ENCODE data around the gene TRDMT1.
A peak's percentile ranks its signal among the peaks of the same experiment; 100 is the strongest.
"Not testable (repeated sequence)": the region's sequence is repeated elsewhere in the genome, so short reads cannot be mapped to it uniquely, and the experiment has no call there.

The TRDMT1 gene

DNA sequence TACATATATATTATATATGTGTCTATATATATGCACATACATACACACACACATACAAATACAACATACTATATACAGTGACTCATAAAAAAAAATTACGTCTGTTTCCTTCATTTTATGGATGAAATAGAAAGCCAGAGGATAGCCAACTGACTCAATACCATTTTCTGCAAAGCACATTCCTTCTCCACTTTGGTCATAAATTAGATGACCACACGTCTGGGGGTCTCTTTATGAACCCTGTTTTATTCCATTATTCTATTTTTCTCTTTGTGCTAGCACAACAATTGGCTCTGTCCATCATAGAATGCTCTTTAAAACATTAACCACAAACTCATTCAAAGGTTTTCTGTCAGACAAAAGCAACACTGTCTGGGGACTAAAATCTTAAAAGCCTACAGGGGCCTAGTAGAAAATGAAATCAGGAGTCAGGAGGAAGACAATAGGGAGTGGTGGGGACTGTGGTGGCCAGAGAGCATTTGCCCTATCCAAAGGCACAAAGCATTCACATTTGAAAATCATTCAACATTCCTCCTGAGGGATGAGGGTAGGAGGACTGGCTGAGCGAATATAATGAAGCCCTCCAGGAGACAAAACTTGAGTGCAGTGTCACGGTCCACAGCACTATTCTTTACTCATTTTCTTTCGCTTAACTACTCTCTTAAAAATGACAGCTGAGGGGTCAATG is 76.1 kb downstream of the TRDMT1 start:
- no peak for DNase-seq

DNA sequence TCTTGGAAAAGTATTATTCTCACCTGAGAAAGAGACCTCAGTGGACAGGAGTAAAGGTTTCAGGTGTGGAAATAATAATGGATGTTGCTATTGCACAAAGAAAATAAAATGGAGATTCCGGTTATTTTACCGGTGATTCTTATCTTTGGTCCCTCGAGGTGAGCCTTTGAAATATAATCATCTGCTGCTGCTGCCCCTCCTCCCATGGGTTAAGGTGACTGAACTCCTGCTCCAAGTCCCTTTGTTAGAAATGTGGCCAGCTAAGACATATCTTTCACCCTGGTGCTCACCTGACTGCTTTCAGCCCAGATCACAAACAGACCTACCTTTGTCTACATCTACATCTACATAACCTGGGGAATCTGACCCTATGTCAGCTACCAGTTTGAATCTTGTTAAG is 77.5 kb downstream of the TRDMT1 start:
- DNase-seq = no peak

DNA sequence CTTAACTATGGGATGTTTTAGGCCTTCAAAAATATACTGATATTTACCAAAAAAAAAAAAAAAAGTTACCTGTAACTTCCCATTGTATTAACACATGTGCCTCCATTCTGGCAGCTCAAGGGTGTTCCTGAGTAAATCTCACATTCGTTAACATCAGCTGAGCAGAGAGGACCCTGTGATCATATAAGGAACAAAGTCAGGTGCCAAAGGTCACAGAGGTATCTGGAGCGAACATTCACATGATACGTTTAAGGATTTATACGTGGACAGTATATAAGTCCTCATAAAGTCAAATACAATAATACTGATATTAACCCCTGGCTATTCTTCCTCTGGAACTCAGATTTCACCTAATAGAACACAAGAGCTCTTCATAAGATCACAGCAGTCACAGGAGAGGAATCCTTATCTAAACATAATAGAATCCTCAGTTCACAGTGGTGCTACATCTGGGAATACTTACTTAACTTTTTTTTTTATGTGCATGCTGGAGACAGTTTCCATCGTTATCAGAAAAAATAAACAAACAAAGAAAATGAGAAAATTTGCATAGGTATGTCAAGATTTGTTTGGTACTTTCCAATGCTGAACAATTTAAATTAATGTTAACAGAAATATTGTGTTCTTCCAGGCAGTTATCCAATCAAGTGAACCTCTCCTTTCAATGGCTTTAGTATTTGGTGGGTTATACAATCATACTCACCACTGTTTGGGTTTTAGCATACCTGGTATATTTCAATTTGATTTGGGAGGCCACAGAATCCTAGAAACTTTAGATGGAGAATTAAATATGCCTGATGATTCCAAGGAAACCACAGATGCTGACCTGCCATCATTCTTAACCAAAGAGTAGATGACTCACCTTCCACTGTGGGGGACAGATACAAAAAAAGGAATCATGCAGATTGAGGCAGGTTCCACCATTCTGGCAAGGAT is 78.5 kb downstream of the TRDMT1 start:
- no peak for DNase-seq

DNA sequence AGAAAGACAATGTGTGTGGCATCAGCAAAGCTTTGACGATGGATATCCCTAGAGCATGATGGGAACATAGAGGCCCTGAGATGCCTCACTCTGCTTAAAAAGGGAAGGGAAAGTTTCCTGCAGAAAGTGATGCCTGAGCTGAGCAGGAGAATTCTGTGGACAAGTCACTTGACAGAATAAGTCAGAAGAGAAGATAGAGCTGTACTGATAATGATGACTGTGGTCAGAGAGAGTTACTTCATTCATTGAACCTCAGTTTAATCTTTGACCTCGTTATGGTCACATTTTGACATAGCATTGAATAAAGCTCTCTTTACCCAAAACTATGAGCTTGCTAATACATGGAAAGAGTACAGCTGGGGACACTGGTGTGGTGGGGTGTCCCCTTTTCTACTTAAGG is 79.4 kb downstream of the TRDMT1 start:
- no peak for DNase-seq

DNA sequence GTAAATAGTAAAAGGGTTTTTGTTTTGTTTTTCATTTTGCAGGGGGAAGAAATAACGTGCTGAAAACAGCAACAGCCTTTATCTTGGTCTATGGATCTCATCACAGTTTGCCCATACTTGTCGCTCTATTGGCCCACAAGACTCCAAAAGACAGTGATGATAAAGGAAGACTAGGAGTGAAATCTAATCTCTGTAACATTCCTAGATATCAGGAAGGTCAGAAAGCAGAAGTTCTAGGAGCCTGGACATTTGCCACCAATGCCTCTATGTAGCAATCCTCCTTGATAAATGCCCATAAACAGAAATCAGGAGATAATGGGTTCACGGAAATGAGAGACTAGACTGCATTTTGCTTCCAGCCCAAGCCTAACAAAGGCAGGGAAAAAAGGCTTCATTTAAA is 80.8 kb downstream of the TRDMT1 start:
- DNase-seq = no peak

DNA sequence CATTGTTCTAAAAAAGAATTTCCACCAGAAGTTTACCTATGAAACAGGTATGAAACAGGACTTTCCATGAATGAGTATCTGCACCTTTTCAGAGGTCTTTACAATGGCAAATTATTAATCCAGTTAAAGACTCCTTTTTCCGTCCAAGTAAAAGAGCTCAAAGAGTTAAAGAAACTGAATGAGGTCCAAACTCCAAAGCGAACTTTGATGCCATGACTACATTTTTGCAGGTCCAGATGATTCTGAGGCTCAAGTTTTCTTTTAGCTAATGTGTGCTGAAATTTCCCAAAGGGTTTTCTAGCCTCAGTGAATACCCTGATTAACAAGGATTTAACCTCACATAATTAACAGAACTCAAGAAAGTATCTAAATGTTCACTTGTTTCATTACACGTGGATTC is 81.6 kb downstream of the TRDMT1 start:
- DNase-seq = no peak

DNA sequence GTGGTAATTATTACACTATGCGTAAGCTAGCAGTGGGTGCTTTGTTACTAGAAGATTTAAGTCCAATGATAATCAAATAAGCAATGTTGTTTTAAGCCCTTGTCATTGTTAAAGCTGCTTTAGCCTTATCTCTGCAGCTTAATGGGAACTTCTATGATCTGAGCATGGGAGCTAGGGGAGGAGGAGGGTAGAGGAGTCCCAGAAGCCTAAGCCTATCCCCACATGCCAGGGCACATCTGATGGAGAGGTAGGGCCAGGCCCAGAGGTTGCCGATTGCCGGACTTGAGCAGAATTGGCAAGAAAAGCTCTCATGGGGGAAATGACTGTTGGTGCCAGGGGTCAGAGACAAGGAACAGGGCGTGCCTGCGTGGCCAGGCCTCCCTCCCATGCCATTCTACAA is 85.3 kb downstream of the TRDMT1 start:
- DNase-seq = no peak

DNA sequence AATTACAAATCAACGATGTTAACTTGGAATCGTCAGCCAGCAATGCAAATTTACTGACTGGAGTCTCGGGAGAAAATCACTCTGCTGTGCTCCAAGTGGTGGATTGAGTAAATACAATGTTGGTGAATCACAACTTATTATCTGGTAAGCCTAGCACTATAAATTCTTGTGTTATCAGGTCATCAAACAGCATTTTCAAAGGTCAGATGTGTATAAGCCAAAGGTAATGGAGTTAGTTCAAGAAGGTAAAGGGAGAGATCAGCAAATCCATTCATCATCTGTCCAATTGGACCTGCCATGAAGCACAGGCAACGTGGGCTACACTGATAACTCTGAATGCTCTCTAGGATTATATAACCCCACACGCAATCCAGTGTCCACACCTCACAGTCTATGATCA is 85.8 kb downstream of the TRDMT1 start:
- no peak for DNase-seq

DNA sequence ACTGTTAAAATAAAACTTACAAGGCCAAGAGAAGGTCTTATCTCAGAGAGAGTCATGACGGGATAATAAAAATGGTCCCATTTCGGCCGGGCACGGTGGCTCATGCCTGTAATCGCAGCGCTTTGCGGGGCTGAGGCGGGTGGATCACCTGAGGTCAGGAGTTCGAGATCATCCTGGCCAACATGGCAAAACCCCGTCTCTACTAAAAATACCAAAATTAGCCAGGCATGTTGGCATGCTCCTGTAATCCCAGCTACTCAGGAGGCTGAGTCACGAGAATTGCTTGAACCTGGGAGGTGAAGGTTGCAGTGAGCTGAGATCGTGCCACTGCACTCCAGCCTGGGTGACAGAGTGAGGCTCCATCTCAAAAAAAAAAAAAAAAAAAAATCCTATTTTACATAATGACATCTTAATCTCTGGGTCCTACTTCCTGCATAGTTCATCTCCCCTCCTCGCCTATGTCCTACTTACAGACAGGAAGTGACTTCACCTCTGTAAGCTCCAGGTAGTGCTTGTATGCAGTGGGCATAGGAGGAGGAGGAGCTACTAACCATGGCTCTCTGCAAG is 86.5 kb downstream of the TRDMT1 start:
- DNase-seq = not testable (repeated sequence)

DNA sequence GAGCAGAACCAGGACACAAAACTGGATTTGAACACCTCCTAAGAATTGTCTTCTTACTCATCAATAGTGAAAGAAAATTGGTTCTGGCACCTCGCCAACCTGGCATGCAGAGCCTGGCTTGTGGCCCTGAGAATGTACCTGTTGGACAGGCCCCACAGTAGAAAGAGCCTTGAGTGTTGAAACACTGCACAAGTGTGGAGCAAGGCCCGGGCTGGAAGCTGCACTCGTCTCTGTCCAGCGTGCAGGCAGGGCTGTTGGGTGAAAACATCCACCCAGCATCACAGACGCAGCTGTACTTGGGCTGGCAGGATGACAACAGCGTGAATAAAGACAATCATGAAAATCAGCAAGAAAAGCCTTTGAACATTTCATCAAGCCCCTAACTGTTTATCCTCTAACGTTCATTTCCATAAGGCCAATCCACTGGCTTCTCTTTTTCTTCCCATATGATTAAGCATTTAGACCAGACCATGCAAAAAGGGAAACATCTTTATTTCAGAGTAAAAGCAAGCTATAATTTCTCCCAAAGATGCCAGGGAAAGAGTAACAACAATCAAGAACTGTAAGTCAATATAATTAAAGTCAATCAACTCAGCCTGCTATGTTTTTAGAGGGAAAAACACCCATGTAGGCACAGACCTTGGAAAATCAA is 87.5 kb downstream of the TRDMT1 start:
- peak; percentile 0 for DNase-seq

DNA sequence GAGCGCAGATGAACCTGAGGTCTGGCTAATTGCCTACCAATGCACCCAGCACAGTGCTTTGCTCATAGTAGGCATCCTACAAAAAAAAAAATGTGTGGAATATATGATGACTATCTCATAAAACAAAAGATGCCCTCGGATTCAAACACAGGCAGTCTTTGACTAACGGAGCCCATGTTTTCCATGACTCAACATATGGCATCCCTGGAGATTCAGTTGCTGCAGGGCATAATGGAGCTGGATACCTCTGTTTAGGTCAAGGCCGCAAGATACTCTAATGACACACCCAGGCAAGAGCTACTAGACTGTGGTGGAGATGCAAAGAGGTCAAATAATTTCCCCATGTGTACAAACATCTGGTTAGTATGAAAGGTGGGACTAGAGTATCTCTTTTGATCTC is 88.1 kb downstream of the TRDMT1 start:
- DNase-seq = no peak

DNA sequence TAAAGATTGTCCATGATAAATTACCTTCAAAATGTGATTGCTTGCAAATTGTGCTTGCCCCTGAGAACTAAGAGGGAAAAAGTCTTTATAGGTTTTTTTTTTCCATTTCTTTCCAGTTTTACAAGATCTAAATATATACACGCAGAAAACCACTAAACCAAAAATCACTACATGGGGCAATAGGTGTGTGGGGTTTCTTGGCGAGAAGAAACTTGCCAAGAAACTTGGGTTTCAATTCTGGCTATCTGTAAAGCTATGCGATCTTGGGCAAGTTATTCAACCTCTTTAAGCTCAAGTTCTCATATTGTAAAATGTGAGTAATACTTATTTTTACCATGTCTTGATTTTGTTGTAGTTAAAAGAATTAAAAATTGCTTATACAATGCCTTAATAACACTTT is 88.9 kb downstream of the TRDMT1 start:
- DNase-seq = no peak

DNA sequence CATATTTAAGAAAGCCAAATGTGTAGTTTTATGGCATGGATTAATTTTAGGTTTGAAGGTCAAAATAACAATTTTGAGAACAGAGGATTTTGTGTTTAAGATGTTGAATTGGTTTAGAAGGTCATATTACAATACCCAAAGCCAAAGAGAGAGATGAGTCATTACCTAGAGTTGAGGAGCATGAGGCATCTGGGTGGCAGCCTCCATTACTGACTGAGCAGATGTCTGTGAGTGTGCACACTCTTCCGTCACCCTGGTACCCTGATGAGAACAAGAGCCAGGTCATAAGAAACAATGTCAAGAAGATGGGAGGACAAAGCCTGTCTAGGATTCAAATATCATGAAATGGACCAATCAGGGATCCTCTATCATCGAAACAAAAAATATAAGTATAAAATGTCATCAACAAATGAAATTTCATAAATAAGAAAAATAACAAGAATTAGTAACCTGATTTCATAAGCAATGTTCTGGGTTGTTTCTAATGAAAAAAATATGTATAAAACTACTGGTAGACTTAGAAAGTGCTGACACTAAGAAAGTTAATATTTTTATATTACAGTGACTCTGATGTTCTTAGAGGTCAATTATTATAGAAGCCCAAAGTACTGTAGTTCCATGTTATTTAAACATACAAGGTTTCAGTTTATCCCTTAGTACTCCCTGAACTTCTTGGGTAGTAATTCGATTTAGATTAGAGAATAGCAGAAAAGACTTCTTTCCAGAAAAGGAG is 91.8 kb downstream of the TRDMT1 start:
- DNase-seq = no peak

DNA sequence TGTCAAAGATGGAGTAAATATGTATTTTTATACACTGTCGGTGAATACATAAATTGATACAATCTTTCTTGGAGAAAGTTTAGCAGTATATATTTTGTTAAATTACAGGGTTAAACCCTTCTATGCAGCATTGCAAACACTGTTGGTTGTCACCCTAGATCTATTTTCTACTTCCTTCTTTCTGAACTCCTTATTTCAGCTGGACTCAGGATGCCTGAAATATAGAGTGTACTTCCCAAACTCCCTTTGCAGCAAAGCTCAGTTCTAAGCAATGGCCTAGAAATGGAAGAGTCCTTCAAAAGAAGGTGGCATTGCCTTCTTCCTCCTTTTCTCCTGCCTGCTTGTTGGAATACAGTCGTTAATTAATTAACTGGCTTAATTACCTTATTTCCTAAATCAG is 92.4 kb downstream of the TRDMT1 start:
- no peak for DNase-seq

DNA sequence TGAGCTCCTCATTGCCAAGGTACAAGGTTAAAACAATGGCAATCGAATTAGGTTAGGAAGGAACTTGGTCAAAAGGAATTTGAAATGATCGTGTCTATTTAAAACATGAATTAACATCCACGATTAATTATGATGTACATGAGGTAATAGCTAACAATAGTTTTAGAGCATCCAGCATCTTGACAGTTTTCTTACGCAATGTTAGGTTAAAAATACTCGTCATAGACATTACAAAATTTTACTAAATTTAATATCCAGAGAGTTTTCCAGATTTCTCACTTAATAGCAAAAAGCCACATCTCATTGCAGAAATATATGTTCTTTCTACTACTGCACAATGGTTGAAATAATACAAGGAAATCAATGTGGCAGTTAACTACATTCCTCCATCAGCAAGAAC is 94.5 kb downstream of the TRDMT1 start:
- DNase-seq = no peak

DNA sequence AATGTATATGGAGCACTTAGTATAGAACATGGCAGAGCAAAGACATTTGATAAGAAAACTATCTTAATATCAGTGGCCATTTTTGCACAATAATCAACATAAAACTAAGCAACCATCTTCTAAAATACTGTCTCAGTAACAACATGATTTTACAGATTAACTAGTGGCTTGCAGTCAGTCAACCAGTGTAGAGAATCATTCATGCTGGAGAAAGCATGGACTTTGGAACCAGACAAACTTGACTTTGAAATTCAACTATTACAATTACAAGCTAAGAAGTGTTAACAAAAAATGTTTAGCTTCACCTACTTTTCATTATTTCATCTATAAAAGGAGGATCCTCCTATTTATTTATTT is 99.6 kb downstream of the TRDMT1 start:
- DNase-seq = no peak

DNA sequence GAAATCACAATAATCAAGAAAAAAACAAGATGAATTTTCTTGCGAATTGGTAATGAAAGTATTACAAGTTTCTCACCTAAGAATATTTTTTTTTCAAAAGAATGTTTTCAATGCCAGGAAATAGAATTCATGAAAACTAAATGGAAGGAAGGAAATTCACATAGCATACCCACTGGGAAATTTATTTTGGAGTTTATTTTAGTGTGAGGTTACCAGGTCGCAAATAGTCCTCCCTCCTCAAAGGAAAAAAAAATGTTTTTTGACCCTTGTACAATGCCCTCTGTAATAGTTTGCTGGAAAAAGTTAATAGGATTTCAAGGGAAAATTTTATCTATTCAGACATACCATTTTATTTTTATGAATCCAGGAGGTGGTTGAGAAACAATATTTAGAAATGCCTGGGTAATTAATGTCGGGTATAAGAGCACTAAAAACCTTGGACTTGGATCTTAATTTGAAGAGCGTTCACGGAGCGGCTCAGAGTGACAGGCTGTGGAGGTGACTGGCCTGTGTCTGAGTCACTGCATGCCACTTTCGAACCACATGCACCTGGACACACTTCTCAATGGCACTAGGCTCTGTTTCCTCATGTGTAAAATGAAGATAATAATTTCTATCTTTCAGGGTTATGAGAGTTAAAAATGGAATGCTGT is 100.1 kb downstream of the TRDMT1 start:
- no peak for DNase-seq

DNA sequence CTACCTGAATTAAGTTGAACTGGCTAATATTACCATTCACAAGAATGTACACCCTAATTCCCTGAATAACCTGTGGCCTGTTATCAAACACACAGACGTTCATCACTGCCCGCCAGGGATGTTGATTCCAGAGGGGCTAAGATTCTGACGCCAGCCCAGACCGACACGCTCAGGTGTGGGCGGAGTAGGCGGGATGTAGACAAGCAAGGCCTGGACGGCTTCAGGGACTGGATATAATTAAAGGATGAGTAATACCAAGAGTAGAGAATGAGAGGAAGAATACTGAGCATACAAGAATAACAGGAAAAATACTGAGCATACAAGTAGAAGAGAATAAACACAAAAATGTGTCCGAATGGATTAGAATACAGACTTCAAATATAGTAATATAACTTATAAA is 100.9 kb downstream of the TRDMT1 start:
- DNase-seq = no peak

DNA sequence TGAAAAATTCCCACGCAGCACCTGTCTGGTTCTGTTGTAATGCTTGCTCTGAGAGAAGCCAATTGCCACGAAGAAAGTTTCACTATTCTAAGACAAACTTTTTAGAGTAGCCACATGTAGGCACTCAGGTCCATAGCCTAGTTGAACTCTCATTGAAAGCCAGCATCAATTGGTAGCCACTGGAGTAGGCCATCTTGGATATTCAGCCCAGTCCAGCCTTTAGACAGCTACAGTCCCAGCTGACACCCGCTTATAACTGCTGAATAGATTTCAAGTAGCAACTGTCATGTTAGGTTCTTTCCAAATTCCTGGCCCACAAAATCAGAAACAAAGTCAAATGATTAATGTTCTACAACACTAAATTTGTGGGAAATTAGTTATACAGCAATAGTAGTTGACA is 103.5 kb downstream of the TRDMT1 start:
- DNase-seq = no peak
